HL-60 (cell line): Measurements from ENCODE around the gene MYORG.

Source experiments
- DNase-seq, 2 experiments: peaks; one replicate each; pipeline ENCODE4 v3.0.0-alpha.2; 2010 to 2020; ENCODE audit warnings: low read depth in 1 of 2, low spot score in 1 of 2
- H3K27ac ChIP-seq: fragments of 250-450 bp; sonication (Bioruptor Pico); replicated peaks from 2 replicates; pipeline ENCODE4 v1.5.1; 2020; ENCODE audit warnings: mild to moderate bottlenecking, moderate library complexity
- H3K27me3 ChIP-seq: fragments of 250-450 bp; sonication (Bioruptor Pico); 2 replicates; pipeline ENCODE4 v1.5.1; 2021; ENCODE audit warnings: mild to moderate bottlenecking, moderate library complexity; ENCODE audit not compliant: insufficient read depth, poor library complexity, severe bottlenecking
- H3K4me3 ChIP-seq: replicated peaks from 2 replicates; pipeline ENCODE4 v1.5.1; 2011; ENCODE audit warnings: mild to moderate bottlenecking, control low read depth, low read length; ENCODE audit not compliant: insufficient read depth
- GABPA ChIP-seq: IDR thresholded peaks from 2 replicates; pipeline ENCODE4 v1.6.1; 2012; ENCODE audit warnings: low read depth
- POLR2AphosphoS5 ChIP-seq: IDR thresholded peaks from 2 replicates; pipeline ENCODE4 v1.6.1; 2012; ENCODE audit warnings: low read depth
- SPI1 ChIP-seq: IDR thresholded peaks from 2 replicates; pipeline ENCODE4 v1.6.1; 2012; ENCODE audit warnings: low read depth, mild to moderate bottlenecking, borderline replicate concordance
- TF ChIP-seq, protein P1 (sequence below): IDR thresholded peaks from 2 replicates; pipeline ENCODE4 v1.6.1; 2012; ENCODE audit warnings: low read depth; ENCODE audit not compliant: insufficient replicate concordance
- TF ChIP-seq, protein P2 (sequence below): IDR thresholded peaks from one replicate; pipeline ENCODE4 v1.5.1; 2011; ENCODE audit warnings: low read length, control low read depth, inconsistent platforms; ENCODE audit not compliant: insufficient read depth

MYORG gene

DNA sequence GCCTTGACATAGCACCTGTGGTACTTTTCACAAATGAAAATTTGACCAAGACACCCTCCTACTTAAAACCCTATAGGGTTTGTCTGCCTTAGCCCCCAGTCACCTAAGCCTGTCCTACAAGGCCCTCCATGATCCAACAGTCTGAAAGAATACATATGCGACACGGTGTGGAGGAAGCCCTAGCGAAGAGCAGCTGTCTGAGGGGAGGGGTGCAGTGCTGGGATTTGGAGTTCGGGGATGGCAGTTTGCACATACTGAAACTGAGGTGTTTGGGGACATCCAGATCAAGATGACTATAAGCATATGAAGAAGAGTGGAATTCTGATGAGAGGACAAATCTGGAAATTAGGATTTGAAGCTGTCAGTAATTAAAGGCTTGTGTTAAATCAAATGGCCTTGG lies 7.2 kb upstream of the MYORG start:
- H3K27me3 ChIP-seq: peaks cover 11% of the 10 kb centered on the region
- H3K4me3 ChIP-seq: no peak overlapping the region
- TF ChIP-seq GABPA (no peak), POLR2AphosphoS5 (no peak), SPI1 (no peak)
- TF ChIP-seq, protein P1, sequence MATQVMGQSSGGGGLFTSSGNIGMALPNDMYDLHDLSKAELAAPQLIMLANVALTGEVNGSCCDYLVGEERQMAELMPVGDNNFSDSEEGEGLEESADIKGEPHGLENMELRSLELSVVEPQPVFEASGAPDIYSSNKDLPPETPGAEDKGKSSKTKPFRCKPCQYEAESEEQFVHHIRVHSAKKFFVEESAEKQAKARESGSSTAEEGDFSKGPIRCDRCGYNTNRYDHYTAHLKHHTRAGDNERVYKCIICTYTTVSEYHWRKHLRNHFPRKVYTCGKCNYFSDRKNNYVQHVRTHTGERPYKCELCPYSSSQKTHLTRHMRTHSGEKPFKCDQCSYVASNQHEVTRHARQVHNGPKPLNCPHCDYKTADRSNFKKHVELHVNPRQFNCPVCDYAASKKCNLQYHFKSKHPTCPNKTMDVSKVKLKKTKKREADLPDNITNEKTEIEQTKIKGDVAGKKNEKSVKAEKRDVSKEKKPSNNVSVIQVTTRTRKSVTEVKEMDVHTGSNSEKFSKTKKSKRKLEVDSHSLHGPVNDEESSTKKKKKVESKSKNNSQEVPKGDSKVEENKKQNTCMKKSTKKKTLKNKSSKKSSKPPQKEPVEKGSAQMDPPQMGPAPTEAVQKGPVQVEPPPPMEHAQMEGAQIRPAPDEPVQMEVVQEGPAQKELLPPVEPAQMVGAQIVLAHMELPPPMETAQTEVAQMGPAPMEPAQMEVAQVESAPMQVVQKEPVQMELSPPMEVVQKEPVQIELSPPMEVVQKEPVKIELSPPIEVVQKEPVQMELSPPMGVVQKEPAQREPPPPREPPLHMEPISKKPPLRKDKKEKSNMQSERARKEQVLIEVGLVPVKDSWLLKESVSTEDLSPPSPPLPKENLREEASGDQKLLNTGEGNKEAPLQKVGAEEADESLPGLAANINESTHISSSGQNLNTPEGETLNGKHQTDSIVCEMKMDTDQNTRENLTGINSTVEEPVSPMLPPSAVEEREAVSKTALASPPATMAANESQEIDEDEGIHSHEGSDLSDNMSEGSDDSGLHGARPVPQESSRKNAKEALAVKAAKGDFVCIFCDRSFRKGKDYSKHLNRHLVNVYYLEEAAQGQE: no peak
- TF ChIP-seq, protein P2, sequence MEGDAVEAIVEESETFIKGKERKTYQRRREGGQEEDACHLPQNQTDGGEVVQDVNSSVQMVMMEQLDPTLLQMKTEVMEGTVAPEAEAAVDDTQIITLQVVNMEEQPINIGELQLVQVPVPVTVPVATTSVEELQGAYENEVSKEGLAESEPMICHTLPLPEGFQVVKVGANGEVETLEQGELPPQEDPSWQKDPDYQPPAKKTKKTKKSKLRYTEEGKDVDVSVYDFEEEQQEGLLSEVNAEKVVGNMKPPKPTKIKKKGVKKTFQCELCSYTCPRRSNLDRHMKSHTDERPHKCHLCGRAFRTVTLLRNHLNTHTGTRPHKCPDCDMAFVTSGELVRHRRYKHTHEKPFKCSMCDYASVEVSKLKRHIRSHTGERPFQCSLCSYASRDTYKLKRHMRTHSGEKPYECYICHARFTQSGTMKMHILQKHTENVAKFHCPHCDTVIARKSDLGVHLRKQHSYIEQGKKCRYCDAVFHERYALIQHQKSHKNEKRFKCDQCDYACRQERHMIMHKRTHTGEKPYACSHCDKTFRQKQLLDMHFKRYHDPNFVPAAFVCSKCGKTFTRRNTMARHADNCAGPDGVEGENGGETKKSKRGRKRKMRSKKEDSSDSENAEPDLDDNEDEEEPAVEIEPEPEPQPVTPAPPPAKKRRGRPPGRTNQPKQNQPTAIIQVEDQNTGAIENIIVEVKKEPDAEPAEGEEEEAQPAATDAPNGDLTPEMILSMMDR: no peak
- DNase-seq: no peak
- no peak overlapping the region for H3K27ac ChIP-seq

DNA sequence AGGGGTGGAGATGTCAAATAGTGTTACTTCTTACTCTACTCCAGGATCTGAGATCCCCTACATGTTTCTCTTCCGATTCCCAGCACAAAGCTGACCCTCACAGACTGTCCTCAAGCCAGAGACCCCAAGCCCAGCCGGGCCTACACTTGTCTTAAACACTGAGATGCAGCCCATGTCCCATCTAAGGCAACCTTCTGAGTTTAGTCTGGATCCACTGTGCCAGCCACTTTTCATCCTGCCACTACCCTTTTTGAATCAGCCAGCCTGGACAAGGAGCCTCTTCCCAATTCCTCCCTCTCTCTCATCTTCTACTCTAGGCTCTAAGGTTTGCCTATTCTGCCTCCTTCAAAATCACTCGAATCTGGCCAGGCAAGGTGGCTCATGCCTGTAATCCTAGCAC lies 6.2 kb upstream of the MYORG start:
- TF ChIP-seq, protein P1: no peak
- no peak for TF ChIP-seq SPI1
- TF ChIP-seq POLR2AphosphoS5: no peak
- TF ChIP-seq, protein P2: no peak
- TF ChIP-seq GABPA: no peak
- peaks cover 11% of the 10 kb centered on the region for H3K27me3 ChIP-seq
- H3K4me3 ChIP-seq: no peak overlapping the region
- no peak overlapping the region for H3K27ac ChIP-seq
- DNase-seq: no peak

DNA sequence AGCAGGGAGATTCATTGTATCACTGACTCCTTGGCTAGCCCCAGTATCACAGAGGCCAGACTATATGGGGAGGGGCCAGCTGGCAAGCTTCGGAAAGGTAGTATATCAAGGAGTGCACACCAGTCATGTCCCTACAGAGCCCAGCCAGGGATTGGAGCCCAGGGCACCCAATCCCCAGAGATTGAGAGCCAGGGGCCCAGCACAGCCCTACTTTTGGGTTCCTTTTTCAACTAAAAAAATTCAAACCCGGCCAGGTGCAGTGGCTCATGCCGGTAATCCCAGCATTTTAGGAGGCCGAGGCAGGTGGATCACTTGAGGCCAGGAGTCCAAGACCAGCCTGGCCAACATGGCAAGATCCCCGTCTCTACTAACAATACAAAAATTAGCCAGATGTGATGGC lies 5.4 kb upstream of the MYORG start:
- DNase-seq: no peak
- Histone ChIP-seq H3K27me3 (peaks cover 11% of the 10 kb centered on the region), H3K27ac (no peak overlapping the region), H3K4me3 (no peak overlapping the region)
- no peak for TF ChIP-seq POLR2AphosphoS5
- TF ChIP-seq, protein P2: no peak
- TF ChIP-seq SPI1: no peak
- TF ChIP-seq, protein P1: no peak
- TF ChIP-seq GABPA: no peak
